Endodermal cell (in vitro differentiated cells): ENCODE data around the gene EGLN3. TPM values are rescaled to one million over a fixed set of nuclear protein-coding genes. Genes with fewer than 3 reads are reported as not detected.

ENCODE experiments used
- DNase-seq: peaks from one replicate; pipeline ENCODE4 v3.0.0-alpha.2; 2017
- H3K27ac ChIP-seq: 2 replicates; pipeline ENCODE4 v1.5.1; 2013; ENCODE audit warnings: mild to moderate bottlenecking, low read depth, low read length, moderate library complexity
- H3K27me3 ChIP-seq: 2 replicates; pipeline ENCODE4 v1.6.1; 2013; ENCODE audit warnings: mild to moderate bottlenecking, low read length, moderate library complexity; ENCODE audit not compliant: insufficient read depth, control insufficient read depth, poor library complexity, severe bottlenecking
- H3K36me3 ChIP-seq: 2 replicates; pipeline ENCODE4 v1.7.0; 2013; ENCODE audit warnings: mild to moderate bottlenecking, low read length, moderate library complexity; ENCODE audit not compliant: control insufficient read depth, insufficient read depth
- H3K4me1 ChIP-seq: one replicate; pipeline ENCODE4 v1.7.0; 2013; ENCODE audit warnings: low read length; ENCODE audit not compliant: control insufficient read depth, insufficient read depth
- H3K4me3 ChIP-seq: 2 replicates; pipeline ENCODE4 v1.5.1; 2013; ENCODE audit warnings: mild to moderate bottlenecking, low read length, moderate library complexity
- H3K9ac ChIP-seq: 2 replicates; pipeline ENCODE4 v1.6.1; 2013; ENCODE audit warnings: mild to moderate bottlenecking, low read length, moderate library complexity; ENCODE audit not compliant: poor library complexity, severe bottlenecking; ENCODE audit errors: extremely low read depth
- H3K9me3 ChIP-seq: 2 replicates; pipeline ENCODE4 v1.6.1; 2013; ENCODE audit warnings: mild to moderate bottlenecking, low read length, moderate library complexity; ENCODE audit not compliant: control insufficient read depth
- H3K27ac Mint-ChIP-seq: 2 replicates; pipeline ENCODE4 v1.8.0; 2020; ENCODE audit warnings: mixed read lengths
- H3K27me3 Mint-ChIP-seq: 2 replicates; pipeline ENCODE4 v1.8.0; 2021; ENCODE audit warnings: mild to moderate bottlenecking, mixed read lengths; ENCODE audit not compliant: insufficient read depth
- H3K36me3 Mint-ChIP-seq: 2 replicates; pipeline ENCODE4 v1.8.0; 2020; ENCODE audit warnings: low read depth, mixed read lengths
- H3K4me1 Mint-ChIP-seq: 2 replicates; pipeline ENCODE4 v1.8.0; 2020; ENCODE audit warnings: mixed read lengths
- H3K4me3 Mint-ChIP-seq: 2 replicates; pipeline ENCODE4 v1.8.0; 2020; ENCODE audit warnings: mild to moderate bottlenecking, moderate library complexity, mixed read lengths
- H3K9me3 Mint-ChIP-seq: 2 replicates; pipeline ENCODE4 v1.8.0; 2020; ENCODE audit warnings: mild to moderate bottlenecking, mixed read lengths
- CTCF ChIP-seq: fragments of 200-600 bp; sonication (generic); conservative IDR thresholded peaks from 2 replicates; pipeline ENCODE4 v1.5.0; 2021; ENCODE audit warnings: antibody characterized with exemption, mild to moderate bottlenecking
- WGBS, 2 experiments: methylation state at CpG; one replicate each; pipeline versions ENCODE4 v1.1.5 to v1.1.7; 2013; ENCODE audit warnings: missing lambda C conversion rate in 2 of 2, mixed read lengths in 1 of 2; ENCODE audit not compliant: insufficient coverage in 1 of 2, insufficient read length in 1 of 2; 5-methylcytosine and 5-hydroxymethylcytosine counted together
- total RNA-seq, 2 donors: library from RNA; stranded (reverse); fragmentation: NEBNext Ultra II Directional in 1 of 2; extraction: Animal tissue kit (Norgen Biotek cat#: 25700) in 1 of 2; gene quantifications; 2 replicates in 1 of 2; 3 replicates in 1 of 2; pipeline ENCODE4 v1.2.1, GENCODE V29; 2021

The EGLN3 gene
- total RNA-seq, 2 donors from 2014 or later = 13.4 to 18.1 TPM

GRCh38 chr14:33880330-33880729 lies 70.5 kb downstream of the EGLN3 start:
- DNase-seq = no peak
- Mint-ChIP-seq H3K27ac (no peak overlapping the region), H3K9me3 (peaks cover 35% of the 10 kb centered on the region), H3K27me3 (no peaks in the 10 kb centered on the region), H3K4me1 (peaks cover 7% of the 10 kb centered on the region), H3K4me3 (no peak overlapping the region), H3K36me3 (peaks cover 10% of the 10 kb centered on the region)
- no peak overlapping the region for H3K27ac ChIP-seq
- H3K36me3 ChIP-seq = no peaks in the 10 kb centered on the region
- no peak for TF ChIP-seq CTCF
- no peaks in the 10 kb centered on the region for H3K4me1 ChIP-seq
- WGBS, 2 experiments = 79% methylated on average over 1 of the region's 1 CpG; no CpG with 5 or more reads in 1 of the 2 experiments
- peaks cover 27% of the 10 kb centered on the region for H3K9me3 ChIP-seq
- H3K4me3 ChIP-seq = no peak overlapping the region
- H3K27me3 ChIP-seq = no peaks in the 10 kb centered on the region
- no peak overlapping the region for H3K9ac ChIP-seq

GRCh38 chr14:33879684-33880286 lies 71.1 kb downstream of the EGLN3 start:
- no peaks in the 10 kb centered on the region for H3K4me1 ChIP-seq
- Mint-ChIP-seq H3K9me3 (peaks cover 39% of the 10 kb centered on the region), H3K27me3 (no peaks in the 10 kb centered on the region), H3K4me1 (peaks cover 7% of the 10 kb centered on the region), H3K36me3 (peaks cover 10% of the 10 kb centered on the region), H3K4me3 (no peak overlapping the region), H3K27ac (no peak overlapping the region)
- no peak overlapping the region for H3K4me3 ChIP-seq
- no peak overlapping the region for H3K27ac ChIP-seq
- peaks cover 31% of the 10 kb centered on the region for H3K9me3 ChIP-seq
- DNase-seq = no peak
- WGBS, 2 experiments = 93 to 100% methylated on average over 1 of the region's 3 CpGs
- H3K36me3 ChIP-seq = no peaks in the 10 kb centered on the region
- no peak for TF ChIP-seq CTCF
- H3K27me3 ChIP-seq = no peaks in the 10 kb centered on the region
- H3K9ac ChIP-seq = no peak overlapping the region

- Mint-ChIP-seq H3K27ac (no peak overlapping the region), H3K36me3 (peaks cover 10% of the 10 kb centered on the region), H3K9me3 (peaks cover 48% of the 10 kb centered on the region), H3K27me3 (no peaks in the 10 kb centered on the region), H3K4me3 (no peak overlapping the region), H3K4me1 (peaks cover 7% of the 10 kb centered on the region)
- H3K27ac ChIP-seq = no peak overlapping the region
- no peak overlapping the region for H3K4me3 ChIP-seq
- DNase-seq = no peak
- no peaks in the 10 kb centered on the region for H3K4me1 ChIP-seq
- H3K9me3 ChIP-seq = peaks cover 61% of the 10 kb centered on the region
- H3K36me3 ChIP-seq = no peaks in the 10 kb centered on the region
- no peak for TF ChIP-seq CTCF
- no peak overlapping the region for H3K9ac ChIP-seq
- no peaks in the 10 kb centered on the region for H3K27me3 ChIP-seq
- WGBS, 2 experiments = 95 to 96% methylated on average over 2 of the region's 2 CpGs
These were observed 74.6 kb downstream of the EGLN3 start for GRCh38 chr14:33876274-33876673.
